Osteoblast (primary cell): ENCODE measurements around the gene DTNBP1. TPM values are rescaled to one million over a fixed set of nuclear protein-coding genes. Genes with fewer than 3 reads are reported as not detected.

Source experiments
- DNase-seq: peaks from one replicate; pipeline ENCODE4 v3.0.0; 2011; ENCODE audit warnings: low spot score, mixed read lengths; ENCODE audit not compliant: insufficient read length; ENCODE audit errors: missing footprints
- H2AFZ ChIP-seq: 2 replicates; pipeline ENCODE4 v1.6.0; 2011; ENCODE audit warnings: mild to moderate bottlenecking, low read length
- H3K27ac ChIP-seq: 2 replicates; pipeline ENCODE4 v1.5.1; 2011; ENCODE audit warnings: mild to moderate bottlenecking, low read depth, low read length, moderate library complexity
- H3K27me3 ChIP-seq: 2 replicates; pipeline ENCODE4 v1.6.0; 2012; ENCODE audit warnings: mild to moderate bottlenecking, control low read depth, inconsistent platforms, low read length, moderate library complexity; ENCODE audit not compliant: insufficient read depth
- H3K36me3 ChIP-seq: 2 replicates; pipeline ENCODE4 v1.5.1; 2011; ENCODE audit warnings: mild to moderate bottlenecking, low read length, control low read depth, moderate library complexity; ENCODE audit not compliant: insufficient read depth
- H3K4me1 ChIP-seq: 2 replicates; pipeline ENCODE4 v1.5.1; 2011; ENCODE audit warnings: mild to moderate bottlenecking, low read length, control low read depth, moderate library complexity; ENCODE audit not compliant: insufficient read depth
- H3K4me2 ChIP-seq: 2 replicates; pipeline ENCODE4 v1.6.0; 2011; ENCODE audit warnings: mild to moderate bottlenecking, low read length; ENCODE audit not compliant: insufficient read depth
- H3K4me3 ChIP-seq: fragments of 200-600 bp; sonication (generic); 3 replicates; pipeline ENCODE4 v1.5.1; 2012; ENCODE audit warnings: mild to moderate bottlenecking, low read length, inconsistent platforms; ENCODE audit not compliant: insufficient read depth
- H3K79me2 ChIP-seq: 2 replicates; pipeline ENCODE4 v1.6.0; 2012; ENCODE audit warnings: mild to moderate bottlenecking, low read length, control low read depth, inconsistent platforms; ENCODE audit not compliant: insufficient read depth
- H3K9me3 ChIP-seq: 2 replicates; pipeline ENCODE4 v1.5.1; 2011; ENCODE audit warnings: low read depth, low read length, control low read depth
- H4K20me1 ChIP-seq: 2 replicates; pipeline ENCODE4 v1.6.0; 2012; ENCODE audit warnings: mild to moderate bottlenecking, low read length, control low read depth; ENCODE audit not compliant: insufficient read depth
- total RNA-seq: library from RNA; depleted of rRNA; stranded (reverse); fragments of >200 nt; gene quantifications from 2 replicates; pipeline ENCODE4 v1.2.3, GENCODE V29; 2012
- TF ChIP-seq, protein P1 (sequence below): IDR thresholded peaks from 2 replicates; pipeline ENCODE4 v1.5.1; 2011; ENCODE audit warnings: mild to moderate bottlenecking, low read depth, low read length, moderate library complexity; ENCODE audit errors: extremely low read depth

DTNBP1 gene
- total RNA-seq, 1 donor = 5.8 TPM

DNA sequence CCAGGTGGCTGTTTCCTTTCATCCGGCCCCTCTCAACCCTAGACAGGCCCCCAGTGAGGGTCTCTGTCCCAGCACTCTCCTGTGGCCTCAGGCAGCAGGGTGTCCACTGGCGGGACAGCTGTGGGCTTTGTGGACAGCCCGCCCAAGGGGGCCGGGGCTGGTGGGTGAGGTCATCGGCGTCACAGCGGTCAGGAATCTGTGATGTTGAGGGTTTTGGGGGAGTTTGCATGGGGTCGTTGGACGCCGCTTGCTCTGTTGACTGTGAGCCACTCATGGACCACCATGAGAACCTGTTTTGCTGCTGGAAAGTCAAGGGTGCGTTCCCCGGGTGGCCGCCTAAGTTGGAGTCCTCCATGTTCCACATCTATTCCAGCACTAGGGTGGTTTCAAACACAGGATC is 146.4 kb downstream of the DTNBP1 start:
- H3K4me3 ChIP-seq = no peak overlapping the region
- H3K4me2 ChIP-seq = no peak overlapping the region
- DNase-seq = no peak
- TF ChIP-seq, protein P1, sequence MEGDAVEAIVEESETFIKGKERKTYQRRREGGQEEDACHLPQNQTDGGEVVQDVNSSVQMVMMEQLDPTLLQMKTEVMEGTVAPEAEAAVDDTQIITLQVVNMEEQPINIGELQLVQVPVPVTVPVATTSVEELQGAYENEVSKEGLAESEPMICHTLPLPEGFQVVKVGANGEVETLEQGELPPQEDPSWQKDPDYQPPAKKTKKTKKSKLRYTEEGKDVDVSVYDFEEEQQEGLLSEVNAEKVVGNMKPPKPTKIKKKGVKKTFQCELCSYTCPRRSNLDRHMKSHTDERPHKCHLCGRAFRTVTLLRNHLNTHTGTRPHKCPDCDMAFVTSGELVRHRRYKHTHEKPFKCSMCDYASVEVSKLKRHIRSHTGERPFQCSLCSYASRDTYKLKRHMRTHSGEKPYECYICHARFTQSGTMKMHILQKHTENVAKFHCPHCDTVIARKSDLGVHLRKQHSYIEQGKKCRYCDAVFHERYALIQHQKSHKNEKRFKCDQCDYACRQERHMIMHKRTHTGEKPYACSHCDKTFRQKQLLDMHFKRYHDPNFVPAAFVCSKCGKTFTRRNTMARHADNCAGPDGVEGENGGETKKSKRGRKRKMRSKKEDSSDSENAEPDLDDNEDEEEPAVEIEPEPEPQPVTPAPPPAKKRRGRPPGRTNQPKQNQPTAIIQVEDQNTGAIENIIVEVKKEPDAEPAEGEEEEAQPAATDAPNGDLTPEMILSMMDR = no peak
- H4K20me1 ChIP-seq = no peaks in the 10 kb centered on the region
- H3K79me2 ChIP-seq = no peaks in the 10 kb centered on the region
- H3K9me3 ChIP-seq = no peaks in the 10 kb centered on the region
- no peak overlapping the region for H3K27ac ChIP-seq
- H3K27me3 ChIP-seq = no peaks in the 10 kb centered on the region
- no peak overlapping the region for H2AFZ ChIP-seq
- peaks cover 31% of the 10 kb centered on the region for H3K36me3 ChIP-seq
- no peaks in the 10 kb centered on the region for H3K4me1 ChIP-seq

DNA sequence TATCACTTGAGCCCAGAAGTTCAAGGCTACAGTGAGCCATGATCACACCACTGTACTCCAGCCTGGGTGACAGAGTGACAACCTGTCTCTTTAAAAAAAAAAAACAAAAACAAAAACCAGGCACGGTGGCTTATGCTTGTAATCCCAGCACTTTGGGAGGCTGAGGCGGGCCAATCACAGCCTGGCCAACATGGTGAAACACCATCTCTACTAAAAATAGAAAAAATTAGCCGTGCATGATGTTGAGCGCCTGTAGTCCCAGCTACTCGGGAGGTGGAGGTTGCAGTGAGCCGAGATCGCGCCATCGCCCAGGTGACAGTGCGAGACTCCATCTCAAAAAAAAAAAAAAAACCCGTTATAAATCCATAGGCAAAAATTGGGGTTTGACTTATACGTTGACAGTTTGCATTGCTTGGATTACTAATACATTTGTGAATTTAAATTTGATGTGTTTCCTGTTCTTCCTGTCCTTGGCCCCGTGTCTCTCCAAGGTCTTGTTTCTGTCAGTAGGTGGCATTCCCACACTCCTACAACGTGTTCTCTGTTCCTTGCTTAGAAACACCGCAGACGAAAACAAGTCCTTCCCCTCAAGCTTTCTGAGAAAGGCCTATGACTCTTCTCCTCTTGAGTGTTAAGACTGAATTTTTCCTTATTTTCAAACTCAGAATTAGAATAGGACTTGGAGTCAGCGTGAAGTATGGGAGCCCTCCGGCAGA is 147.0 kb downstream of the DTNBP1 start:
- H3K27me3 ChIP-seq = no peaks in the 10 kb centered on the region
- H3K36me3 ChIP-seq = peaks cover 29% of the 10 kb centered on the region
- H3K9me3 ChIP-seq = no peaks in the 10 kb centered on the region
- no peak overlapping the region for H3K27ac ChIP-seq
- H3K4me3 ChIP-seq = no peak overlapping the region
- no peaks in the 10 kb centered on the region for H3K79me2 ChIP-seq
- H3K4me1 ChIP-seq = no peaks in the 10 kb centered on the region
- DNase-seq = peak; percentile 32
- no peak overlapping the region for H2AFZ ChIP-seq
- no peak overlapping the region for H3K4me2 ChIP-seq
- TF ChIP-seq, protein P1 = no peak
- H4K20me1 ChIP-seq = no peaks in the 10 kb centered on the region

DNA sequence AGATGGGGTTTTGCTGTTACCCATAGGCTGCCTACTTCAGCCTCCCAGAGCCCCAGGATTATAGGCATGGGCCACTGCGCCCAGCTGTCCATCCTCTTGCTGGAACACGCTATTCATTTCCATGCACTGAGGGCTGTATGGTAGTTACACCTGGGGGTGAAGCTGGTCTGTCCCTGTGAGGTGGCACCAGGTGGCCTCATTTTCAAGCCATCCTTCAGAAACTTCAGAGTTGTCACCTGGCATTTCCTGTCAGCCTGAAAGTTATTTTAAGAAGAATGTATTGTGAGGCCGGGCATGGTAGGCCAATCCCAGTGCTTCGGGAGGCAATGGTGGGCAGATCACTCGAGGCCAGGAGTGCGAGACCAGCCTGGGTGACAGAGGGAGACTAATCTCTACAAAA is 147.6 kb downstream of the DTNBP1 start:
- H3K9me3 ChIP-seq = no peaks in the 10 kb centered on the region
- H3K4me1 ChIP-seq = no peaks in the 10 kb centered on the region
- H3K4me2 ChIP-seq = no peak overlapping the region
- DNase-seq = peak; percentile 35
- H3K27ac ChIP-seq = no peak overlapping the region
- TF ChIP-seq, protein P1 = no peak
- no peaks in the 10 kb centered on the region for H4K20me1 ChIP-seq
- no peak overlapping the region for H2AFZ ChIP-seq
- H3K36me3 ChIP-seq = peaks cover 24% of the 10 kb centered on the region
- H3K27me3 ChIP-seq = no peaks in the 10 kb centered on the region
- no peak overlapping the region for H3K4me3 ChIP-seq
- H3K79me2 ChIP-seq = no peaks in the 10 kb centered on the region

DNA sequence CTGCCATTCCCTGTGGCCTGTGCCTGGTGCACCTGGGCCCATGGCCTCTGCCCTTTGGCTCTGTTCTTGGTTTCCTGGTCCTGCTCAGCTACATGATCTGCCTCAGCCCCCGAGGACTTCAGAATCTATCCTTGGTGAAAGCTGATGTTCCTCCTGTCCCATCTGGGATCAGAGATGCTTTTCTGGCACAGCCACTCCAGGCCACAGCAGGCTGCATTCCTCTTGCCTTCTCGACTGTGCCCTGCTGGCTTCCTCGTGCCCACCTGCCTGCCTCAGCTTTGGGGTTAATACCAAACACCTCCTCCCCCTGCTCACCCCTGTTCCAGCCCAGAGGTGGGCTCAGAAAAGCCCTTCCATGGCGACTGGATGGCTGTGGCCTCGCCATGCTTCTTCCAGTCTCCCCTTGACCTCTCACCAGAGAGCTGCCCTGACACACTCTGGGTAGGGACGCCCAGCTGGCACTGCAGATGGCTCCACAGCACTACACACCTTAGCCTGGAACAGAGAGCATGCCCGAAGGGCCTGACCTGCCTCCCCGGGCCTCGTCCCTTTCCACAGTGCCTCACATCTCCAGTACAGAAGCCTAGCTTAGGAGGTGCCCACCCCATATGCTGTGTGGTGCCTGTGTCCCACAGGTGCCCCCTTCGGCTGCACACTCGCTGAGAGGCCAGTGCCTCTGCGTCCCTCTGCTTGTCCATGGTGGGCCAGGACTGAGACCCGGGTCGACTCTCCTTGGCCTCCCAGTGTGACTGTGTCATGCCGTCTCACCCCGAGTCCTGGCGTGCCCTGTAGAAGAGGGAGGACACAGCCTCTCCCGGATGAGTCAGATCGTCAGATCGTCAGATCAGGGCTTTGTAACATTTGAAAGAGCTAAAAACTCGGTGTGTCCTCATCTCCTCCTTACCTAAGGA is 148.8 kb downstream of the DTNBP1 start:
- H3K9me3 ChIP-seq = no peaks in the 10 kb centered on the region
- no peak overlapping the region for H3K4me2 ChIP-seq
- peak; percentile 67 for DNase-seq
- peaks cover 5% of the 10 kb centered on the region for H3K4me1 ChIP-seq
- H3K36me3 ChIP-seq = peaks cover 17% of the 10 kb centered on the region
- TF ChIP-seq, protein P1 = no peak
- H3K27me3 ChIP-seq = no peaks in the 10 kb centered on the region
- no peak overlapping the region for H3K27ac ChIP-seq
- H3K4me3 ChIP-seq = no peak overlapping the region
- H4K20me1 ChIP-seq = no peaks in the 10 kb centered on the region
- no peaks in the 10 kb centered on the region for H3K79me2 ChIP-seq
- H2AFZ ChIP-seq = no peak overlapping the region
